HG03575 (cell line): ENCODE measurements around the gene OBSCN.

Experiments
- ATAC-seq: cut with Tn5 transposase; IDR thresholded peaks from one replicate; pipeline ENCODE4 v1.9.1; 2021; ENCODE audit not compliant: unreplicated experiment, insufficient number of reproducible peaks, low FRiP score; ENCODE audit errors: extremely low read depth

Gene OBSCN

GRCh38 chr1:228341814-228342626 lies 134.2 kb downstream of the OBSCN start:
- ATAC-seq = no peak

DNA sequence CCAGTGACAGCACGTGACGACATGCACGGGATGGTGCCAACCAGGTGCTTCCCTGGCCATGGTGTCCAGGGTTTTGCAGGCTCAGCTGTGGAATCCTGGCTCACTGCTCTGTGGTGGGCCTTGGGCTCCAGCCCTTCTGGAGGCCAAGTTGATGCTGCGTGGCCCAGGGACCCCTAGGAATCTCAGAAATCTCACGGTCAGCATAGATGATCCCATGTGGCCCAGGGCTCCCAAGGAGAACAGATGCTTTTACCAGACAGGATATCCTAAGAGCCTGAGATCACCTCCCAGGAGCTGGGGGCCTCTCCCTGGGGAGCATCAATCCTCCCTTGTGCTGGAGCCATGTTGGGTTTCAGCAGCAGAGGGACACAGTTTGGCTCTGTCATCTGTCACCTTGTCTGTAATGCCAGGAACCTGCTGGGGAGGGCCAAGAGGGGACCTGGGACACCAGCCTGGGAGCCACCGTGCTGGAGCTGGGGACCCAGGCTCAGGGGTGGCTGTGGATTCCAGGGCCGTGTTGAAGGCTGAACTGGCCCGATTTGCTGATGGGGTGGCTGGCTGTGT lies 134.9 kb downstream of the OBSCN start:
- ATAC-seq = no peak

- ATAC-seq = no peak
These were observed 135.4 kb downstream of the OBSCN start for GRCh38 chr1:228343191-228343661.

DNA sequence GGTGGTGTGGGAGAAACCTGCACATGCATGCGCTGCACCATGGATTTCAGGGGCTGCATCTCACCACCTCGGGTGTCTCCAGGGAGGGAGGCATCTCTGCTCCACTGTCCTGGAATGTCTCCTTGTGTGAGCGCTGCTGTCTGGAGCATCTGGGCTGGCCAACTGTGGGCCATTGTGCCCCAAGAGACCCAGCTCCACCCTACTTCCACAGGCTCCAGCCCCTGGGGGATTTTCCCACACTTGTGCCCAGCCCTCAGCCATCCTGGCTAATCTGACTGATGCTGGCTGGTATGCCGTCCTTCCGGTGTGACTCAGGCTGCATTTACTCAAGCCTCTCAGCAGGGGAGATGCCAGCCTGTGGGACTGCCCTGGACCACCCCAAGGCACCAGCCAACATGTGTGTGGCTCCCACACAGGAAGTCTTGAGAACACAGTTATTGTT lies 136.8 kb downstream of the OBSCN start:
- ATAC-seq = no peak

DNA sequence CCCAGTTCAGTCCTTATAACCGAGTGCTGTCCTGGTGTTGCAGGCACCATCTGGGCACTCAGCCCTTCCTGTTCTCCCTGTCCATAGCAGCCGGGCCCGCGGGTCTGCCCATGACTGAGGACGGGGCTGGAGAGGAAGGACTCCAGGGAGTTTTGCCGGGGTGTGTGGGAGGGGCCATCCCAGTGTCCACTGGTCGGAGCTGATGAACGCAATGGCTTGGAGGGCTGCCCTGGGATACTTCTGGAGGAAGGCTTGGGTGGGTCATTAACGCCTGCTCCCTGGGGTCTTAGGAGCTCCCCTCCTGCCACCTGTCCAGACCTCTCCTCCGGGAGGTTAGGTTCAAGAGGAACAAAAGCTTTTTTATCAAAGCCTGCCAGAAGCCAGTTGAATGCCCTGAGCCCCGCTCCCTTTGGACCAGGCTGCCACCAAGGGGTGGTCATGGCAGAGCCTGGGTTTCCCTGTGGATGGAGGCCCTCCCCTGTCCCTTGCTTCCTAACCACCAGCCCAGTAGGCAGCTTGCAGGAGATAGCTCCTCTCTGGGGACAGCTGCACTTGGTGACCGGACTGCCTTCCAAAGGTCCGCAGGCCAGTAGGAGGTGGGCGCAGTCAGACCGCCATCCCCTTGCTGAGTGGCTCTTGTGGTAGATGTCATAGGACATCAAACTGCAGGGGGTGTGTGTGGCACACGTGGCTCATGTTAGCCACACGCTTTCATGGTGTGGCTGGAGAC lies 137.5 kb downstream of the OBSCN start:
- ATAC-seq = no peak

DNA sequence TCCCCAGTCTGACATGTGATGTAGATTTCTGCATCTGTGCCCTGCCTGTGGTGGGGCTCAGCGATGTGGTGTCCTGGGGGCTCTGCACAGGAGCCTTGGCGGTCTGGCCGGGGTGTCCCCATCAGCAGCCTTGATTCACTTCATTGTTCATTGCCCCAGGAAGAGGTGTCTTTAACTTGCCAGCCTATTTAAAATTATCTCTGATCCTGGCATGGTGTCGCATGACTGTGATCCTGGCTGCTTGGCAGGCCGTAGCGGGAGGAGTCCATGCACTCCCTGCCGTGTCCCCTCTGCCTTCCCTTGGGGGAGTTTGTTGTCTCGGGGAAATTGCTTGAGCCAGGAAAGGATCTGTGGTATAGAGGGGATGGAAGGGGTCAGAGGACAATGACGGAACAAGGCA lies 138.9 kb downstream of the OBSCN start:
- ATAC-seq = no peak

- no peak for ATAC-seq
These were observed 139.3 kb downstream of the OBSCN start for GRCh38 chr1:228347181-228347580.

GRCh38 chr1:228348708-228349467 lies 141.0 kb downstream of the OBSCN start:
- ATAC-seq = no peak

DNA sequence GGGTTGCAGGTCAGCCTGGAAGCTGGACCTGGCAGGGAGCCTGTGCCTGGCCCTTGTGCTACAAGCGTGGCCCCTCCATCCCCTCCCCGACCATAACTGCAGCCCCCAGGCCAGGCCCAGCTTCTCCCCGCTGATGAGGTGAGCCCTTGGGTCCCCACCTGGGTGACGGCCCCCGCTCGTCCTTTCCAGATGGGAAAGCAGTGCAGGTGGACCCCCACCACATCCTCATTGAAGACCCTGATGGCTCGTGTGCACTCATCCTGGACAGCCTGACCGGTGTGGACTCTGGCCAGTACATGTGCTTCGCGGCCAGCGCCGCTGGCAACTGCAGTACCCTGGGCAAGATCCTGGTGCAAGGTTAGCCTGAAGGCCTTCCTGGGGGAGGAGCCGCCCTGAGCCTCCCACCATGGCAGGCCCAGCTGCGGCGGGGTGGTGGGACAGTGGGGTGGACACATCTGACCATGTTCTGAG lies 141.9 kb downstream of the OBSCN start:
- ATAC-seq = no peak

GRCh38 chr1:228350179-228350742 lies 142.4 kb downstream of the OBSCN start:
- ATAC-seq = no peak

DNA sequence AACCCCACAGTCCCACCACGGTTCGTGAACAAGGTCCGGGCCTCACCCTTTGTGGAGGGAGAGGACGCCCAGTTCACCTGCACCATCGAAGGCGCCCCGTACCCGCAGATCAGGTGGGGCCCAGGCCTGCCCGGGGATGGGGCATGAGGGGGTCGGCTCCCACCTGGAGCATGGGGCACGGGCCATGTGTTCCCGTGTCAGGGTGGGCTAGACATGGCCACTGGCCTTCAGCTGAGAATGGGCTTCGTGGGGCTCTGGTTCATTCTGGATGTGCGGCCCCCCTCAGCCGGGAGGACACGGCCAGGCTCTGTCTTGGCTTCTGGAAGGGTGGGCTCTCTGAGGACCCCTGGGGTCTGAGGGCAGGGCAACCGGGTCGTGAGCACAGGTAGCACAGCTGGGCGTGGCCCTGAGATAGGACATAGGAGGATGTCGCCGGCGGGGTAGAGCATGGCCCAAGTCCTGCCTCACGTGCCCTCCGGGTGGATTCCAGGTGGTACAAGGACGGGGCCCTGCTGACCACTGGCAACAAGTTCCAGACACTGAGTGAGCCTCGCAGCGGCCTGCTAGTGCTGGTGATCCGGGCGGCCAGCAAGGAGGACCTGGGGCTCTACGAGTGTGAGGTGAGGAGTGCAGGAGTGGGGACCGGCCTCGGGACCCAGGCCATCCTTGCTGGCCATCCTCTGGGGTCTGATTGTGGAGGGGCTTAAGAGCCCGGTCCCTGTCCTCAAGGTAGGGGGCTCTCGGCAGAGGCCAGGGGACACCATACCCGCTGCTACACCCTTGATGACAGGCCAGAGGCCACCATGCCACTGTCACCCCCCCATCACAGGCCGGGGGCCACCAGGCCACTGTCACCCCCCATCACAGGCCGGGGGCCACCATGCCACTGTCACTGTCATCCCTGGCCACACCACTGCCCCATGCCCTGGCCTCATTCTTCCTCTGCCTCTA lies 143.3 kb downstream of the OBSCN start:
- no peak for ATAC-seq

- ATAC-seq = no peak
These were observed 144.0 kb downstream of the OBSCN start for GRCh38 chr1:228351850-228352249.

DNA sequence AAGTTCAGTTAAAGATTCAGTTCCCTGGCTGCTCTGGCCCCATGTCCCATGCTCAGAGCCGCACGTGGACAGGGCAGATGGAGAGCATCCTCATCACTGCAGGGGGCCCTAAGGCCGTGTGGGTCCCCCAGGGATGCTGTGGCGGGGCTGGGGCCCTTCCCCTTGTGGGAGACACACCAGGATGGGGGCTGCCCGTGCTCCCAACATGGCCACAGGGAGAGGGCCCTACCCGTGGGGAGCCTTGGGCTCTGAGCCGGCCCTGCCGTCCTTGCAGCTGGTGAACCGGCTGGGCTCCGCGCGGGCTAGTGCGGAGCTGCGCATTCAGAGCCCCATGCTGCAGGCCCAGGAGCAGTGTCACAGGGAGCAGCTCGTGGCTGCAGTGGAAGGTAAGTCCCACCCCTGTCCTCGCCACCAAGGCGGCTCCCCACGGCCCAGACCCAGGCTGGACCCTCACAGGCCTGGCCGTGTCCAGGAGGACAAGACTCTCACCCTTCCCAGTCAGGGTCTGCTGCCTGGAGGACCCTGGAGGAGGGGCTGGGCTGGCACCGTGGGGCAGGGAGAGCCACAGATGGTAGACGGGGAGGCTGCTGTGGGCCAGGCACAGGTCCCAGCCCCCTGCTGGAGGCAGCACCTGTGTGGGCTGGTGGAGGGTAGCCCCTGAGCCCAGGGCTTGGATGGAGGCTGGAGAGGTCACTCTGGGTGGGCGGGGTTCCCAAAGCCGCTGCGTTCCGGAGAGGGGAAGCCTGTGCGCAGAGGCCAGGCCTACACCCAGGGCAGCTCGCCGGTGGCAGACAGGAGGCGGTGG lies 145.0 kb downstream of the OBSCN start:
- ATAC-seq = no peak

- no peak for ATAC-seq
These were observed 145.9 kb downstream of the OBSCN start for GRCh38 chr1:228353601-228354371.

GRCh38 chr1:228354390-228355320 lies 146.8 kb downstream of the OBSCN start:
- ATAC-seq = no peak
